ENCODE data around the gene RCOR3.

RCOR3 gene

DNA sequence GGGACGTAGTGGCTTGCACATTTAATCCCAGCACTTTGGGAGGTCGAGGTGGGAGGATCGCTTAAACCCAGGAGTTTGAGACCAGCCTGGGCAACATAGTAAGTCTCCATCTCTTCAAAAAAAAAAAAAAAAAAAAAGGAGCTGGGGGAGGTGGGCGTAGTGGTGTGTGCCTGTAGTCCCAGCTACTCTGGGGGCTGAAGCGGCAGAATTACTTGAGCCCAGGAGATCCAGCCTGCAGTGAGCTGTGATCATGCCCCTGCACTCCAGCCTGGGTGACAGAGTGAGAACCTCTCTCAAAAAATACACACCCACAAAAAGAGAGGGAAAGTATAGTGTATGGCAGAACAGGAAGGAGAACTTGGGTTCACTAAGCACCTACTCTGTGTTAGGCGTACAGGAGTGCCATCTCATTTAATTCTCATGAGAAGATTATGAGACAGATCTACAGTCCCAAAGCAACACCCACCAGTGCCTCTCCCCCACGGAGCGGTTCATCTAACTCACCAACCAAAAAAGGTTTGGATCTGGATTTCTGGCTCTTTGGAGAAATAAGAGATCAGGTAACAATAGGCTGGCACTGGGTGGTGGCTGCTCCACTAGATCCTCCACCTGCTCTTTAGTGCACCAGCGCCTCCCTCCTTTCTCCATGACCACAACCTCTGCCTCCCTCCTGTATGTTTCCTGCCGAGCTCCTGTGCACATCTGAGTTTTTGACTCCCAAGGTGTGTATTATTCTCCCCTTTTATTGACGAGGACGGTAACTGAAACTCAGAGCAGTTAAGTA, 66.0 kb downstream of the RCOR3 start:
- DNase-seq (ENCODE audit: low spot score), result no peak

DNA sequence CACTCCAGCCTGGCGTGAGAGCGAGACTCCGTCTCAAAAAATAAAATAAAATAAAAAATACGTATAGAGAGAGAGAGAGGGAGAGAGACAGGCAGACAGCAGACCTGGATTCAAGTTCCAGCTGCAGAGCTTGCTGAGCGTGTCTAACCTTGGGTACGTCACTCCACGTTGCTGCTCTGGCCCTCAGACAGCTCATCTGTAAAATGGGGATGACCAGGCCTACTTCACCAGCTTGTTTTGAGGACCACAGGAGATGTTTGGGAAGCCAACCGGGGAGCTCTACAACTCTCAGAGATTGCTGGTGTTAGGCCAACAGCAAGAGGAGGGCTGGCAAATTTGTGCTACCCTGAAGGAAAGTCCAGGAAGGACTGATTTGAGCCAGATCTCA, 67.0 kb downstream of the RCOR3 start:
- no peak for DNase-seq (ENCODE audit: low spot score)

DNA sequence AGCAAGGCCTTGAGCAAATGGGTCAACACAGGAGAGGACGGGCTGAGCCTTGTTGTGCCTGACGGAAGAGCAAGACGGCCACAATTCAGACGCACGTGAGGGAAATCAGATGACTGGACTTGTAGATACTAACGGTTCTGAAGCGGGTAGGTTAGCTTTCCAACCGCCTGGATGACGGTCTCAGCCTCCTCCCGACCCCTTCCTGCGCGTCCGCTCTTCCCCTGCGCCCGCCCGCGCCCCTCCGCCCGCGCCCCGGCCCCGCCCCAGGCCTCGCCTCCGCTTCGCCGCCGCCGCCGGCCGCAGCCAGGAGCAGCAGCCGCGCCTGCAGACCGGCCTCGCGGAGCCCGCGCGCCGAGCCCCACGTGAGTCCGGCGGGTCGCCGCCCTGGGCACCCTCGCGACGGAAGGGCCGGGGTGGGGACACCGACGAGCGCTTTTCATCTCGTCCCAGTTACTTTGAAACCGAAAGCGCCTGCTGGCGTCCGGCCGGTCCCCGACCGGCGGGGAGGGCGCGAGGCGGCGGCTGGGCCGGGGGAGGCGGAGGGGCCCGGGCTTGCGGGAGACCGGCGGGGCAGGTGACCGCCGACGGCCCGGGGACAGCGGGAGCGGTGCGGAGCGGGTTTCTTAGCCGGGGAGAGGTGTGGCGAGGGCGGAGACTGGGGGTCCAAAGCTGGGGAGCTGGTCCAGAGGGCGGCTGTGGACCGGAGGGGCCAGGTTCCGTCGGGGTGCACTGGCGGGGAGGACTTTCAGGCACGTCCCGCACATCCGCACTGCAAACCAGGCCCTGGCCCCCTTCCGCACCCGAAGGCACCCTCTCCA, 67.6 kb downstream of the RCOR3 start, which contains the start of gene TRAF5:
Gene TRAF5, plus strand, starts transcription at position 306 of the 818 bp plus-strand sequence. CDS start 26,407 bp downstream, outside the sequence.
- peak; percentile 73 for DNase-seq (ENCODE audit: low spot score)

DNA sequence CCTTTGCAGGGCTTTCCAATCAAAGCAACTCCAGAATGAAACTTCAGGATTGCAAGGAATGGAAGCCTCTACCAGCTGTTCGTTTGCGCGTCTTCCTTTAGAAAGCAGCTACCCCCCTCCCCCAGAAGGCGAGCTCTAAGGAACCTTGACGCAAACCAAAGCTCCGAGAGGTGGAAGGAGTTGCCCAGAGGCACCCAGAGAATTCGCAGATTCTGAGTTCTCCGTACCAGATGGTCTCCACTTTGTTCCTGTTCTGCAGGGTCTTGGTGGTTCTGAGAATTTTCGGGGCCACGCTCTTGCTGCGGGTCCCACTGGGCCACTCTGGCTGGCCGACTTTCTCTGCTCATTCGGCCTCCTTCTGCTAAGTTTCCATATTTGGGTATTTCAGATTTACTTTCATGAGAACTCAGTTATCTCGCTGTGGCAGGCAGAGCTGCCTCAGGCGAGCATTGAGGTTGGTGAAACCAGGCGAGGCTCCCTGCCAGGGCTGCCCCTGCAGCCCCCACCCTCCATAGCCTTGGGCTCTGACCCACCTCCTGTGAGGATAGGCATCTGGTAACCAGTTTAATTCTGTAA, 68.3 kb downstream of the RCOR3 start:
- DNase-seq (ENCODE audit: low spot score), result peak; percentile 69

DNA sequence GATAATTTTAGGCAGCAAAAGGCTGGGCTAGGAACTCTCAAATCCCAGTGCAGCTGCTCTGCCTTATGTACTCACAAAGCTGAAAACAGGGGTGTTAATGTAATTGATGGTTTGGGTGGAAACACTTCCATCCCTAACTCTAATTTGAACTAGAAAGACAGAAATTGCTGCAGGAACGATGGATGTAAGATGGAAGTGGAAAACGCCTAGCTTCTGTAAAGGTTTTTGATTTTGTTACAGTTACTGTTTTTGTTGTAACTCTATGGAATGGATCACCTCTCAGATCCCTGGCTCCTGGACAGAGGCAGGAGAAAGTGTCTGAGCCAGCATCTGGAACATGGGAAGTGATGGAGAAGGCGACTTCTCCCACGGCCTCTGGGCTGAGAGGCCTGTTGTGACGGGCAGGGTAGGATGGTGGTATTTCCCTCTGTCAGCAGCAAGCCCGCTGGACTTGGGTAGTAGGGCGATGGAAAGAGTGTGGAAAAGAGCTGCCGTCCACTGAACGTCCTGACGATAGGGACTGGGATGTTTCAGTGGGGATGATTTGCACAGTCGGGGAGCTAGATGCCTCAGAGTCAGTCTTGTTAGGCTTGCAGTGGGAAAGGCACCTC, 69.0 kb downstream of the RCOR3 start:
- DNase-seq (ENCODE audit: low spot score), result no peak

DNA sequence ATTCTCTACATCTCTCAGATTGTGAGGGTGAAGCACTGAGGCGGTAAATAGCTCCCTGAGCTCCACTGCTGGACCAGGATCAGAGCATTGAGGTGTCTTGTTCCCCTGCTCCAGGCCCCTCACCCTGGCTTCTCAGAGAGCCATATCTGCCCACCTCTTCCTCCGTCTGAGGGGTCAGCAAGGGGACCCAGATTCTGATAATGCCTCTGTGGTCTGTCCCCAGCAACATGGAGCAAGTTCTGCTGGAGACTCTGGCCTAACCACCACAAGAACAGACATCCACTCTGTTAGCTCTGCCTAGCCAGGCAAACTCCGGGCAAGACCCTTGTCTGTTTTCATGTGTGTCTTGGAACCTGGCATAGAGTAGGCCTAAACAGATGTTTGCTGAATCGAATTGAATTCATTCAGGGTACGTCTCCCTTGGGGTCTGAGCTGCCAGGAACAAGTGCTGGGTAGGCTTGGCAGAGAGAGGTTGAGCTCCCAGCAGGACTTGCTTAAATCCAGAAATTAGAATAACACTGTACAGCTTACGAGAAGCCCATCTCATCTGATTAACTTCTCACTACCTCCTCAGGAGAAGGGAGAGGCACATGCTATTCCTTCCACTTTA, 69.8 kb downstream of the RCOR3 start:
- no peak for DNase-seq (ENCODE audit: low spot score)

DNA sequence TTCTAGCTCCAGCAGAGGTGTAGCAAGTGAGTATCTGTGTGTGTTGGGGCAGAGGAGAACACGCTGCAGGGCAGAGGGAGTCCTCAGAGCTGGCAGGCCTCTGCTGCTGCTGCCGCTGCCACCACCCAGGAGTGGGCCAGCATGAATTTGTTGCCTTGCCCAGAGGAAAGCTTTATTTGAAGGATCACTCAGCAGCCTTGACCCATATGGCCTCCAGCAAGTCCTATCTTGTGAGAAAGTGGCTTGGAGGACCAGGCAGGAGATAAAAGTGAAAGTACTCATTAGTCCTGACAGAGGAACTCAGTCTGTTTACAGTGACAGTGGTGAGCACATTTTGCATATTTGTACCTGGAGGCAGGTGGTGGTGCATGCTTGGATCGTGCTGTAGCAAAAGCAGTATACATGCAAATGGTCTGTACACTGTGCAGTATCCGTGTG, 70.6 kb downstream of the RCOR3 start:
- DNase-seq (ENCODE audit: low spot score), result no peak

DNA sequence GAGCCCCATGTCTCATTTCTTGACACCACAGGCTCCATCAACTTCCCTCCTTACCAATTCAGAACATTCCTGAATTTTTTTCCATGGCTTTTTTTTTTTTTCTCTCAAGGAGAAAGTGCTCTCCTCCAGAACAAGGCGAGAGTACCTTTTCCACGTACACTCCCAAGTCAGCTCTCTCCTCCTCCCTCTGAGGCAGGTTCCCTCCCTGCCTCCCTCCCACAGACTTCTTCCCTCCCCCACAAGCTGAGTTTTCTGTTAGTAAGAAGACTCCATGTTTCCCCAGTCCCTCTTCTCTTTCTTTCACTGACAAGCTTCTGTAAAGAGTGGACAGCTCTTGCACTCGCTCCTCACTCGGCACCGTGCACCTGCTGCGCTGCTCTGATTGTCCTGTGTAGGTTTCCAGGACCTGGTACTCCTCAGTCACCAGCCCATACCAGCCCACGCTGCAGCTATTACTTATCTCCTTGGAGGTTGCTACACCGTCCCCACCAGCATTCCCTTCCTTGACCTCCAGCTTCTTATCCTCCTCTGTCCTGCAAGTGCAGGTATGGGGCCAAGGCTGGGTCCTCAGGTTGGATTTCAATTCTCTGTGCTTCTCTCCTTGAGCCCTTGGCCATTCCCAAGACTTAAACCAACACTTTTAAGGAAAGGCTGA, 71.2 kb downstream of the RCOR3 start:
- no peak for DNase-seq (ENCODE audit: low spot score)

DNA sequence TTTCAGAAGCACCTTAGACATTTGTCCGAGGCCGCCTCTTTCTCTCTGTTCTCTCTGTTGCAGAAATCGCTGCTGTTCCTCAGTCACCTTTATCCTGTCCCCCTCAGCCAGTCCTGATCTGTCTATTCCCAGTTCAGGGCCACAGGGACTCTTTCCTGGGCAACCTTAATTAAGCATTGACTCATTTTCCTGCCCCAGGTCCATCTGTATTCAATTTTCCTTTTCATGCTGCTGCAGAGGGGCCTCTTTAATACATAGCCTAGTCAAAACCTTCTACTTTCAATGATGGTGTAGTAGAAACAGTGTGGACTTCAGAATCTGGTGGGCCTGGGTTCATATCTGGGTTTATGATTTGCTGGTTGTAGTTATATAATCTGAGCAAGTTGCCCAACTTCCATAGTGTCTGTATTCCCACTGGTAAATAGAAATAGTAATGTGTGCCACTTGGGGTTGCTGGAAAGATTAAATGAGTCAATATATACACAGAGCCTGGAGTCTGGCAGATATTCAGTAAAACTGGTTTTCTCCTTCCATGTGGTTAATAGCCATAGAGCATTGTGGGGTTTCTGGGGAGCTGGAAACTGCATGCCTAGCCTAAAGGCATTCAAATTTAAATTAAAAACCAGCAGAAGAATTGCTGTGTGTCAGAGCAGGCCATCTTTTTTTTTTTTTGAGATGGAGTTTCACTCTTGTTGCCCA, 72.0 kb downstream of the RCOR3 start:
- peak; percentile 41 for DNase-seq (ENCODE audit: low spot score)

DNA sequence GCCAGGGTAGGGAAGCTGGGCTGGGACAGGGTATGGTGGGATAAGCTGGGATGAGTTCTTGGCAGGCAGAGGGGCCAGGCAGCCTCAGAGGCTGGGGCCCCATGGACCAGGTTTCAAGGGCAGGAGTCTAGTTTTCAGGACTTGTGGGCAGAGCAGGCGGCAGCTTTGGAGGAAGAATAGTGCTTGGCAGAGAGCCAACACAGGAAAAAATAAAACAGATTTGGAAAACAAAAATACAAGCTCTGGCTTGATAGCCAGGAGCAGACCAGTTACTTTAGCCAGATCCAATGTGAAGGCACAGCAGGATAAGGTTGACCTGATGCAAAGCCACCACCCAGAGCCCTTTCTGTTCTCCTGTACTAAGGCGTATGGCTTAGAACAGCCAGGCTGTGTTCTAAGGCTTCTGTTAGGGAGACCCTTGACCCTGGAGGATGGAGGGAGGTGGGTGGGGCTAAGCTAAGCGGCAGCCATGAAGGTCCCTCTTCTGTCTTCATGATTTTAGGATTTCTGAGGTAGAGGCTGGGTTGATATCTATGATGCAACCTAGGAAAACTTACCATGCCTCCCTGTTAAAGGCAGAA, 73.0 kb downstream of the RCOR3 start:
- DNase-seq (ENCODE audit: low spot score), result no peak

DNA sequence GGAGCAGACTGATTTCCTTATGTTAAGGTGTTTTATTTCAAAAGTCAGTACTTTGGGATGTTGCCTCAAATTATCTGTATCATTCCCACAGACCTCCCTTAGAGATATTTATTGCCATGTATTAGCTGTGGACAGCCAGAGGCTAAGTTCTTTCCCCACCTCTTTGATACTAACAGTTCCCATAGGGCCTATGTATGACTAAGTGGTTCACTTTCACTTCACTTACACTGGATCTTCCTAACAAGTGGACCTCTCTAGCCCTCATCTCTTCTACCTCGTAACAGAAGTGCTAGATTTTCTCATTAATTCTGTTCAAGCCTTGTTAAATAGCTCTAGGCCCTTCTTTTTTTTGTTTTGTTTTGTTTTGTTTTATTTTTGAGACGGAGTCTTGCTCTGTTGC, 73.7 kb downstream of the RCOR3 start:
- no peak for DNase-seq (ENCODE audit: low spot score)

DNA sequence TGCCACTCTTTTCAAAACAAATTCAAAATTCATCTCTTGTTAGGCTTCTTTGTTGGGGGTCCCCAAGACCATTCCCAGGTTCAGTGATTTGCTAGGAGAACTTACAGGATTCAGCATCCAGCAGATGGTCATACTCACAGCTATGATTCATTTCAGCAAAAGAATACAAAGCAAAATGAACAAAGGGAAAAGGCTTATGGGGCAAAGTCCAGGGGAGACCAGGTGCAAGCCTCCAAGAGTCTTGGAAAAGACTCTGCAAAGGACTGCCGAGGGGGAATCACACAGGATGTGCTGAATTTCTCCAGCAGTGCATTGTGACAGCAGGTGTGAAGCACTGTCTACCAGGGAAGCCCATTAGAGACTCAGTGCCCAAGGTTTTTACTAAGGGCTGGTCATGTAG, 74.7 kb downstream of the RCOR3 start:
- DNase-seq (ENCODE audit: low spot score), result no peak

DNA sequence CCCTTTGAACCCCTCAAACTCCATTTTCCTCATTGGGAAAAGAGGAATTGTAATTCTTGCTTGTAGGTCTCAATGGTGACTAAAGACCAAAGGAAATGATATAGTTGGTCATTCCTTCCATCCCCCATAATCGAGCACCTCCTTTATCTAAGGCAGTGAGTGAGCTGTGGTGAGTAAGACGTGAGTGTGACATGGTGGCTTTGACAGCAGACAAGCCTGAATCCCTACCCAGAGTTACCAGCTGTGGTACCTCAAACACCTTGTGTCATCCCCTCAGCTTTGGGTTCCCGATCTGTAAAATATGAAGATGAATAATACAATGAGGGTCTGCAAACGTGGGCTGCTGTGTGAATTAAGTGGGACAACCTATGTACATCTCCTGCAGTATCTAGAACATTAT, 75.8 kb downstream of the RCOR3 start:
- no peak for DNase-seq (ENCODE audit: low spot score)

DNA sequence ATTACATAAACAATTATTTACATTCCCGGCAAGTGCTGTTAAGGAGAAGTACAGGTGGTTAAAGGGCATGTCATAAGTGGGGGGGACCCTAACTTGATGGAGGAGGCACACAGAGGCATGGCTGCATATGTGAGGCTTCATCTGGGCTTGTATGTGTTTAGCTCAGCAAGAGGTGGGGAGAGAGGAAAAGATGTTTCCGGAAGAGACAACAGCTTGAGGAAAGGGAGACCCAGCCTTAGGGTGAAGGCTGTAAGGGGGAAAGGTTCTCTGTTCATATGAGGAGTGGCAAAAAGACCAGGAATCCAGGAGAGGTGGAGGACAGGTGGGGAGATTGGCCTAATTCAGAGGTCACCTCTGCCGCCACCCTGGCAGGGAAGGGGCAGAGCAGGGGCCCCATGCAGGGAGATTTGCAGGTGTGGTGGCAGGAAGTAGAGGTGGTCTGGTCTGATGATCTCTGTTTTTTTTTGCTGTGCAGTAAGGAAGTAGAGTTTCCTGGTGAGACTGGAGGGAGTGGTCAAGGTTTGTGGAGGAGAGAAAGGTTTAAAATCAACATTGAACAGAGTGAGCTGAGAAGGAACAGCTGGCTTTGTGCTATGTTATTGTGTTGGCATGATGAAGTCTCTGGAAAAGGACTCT, 76.5 kb downstream of the RCOR3 start:
- DNase-seq (ENCODE audit: low spot score), result no peak

DNA sequence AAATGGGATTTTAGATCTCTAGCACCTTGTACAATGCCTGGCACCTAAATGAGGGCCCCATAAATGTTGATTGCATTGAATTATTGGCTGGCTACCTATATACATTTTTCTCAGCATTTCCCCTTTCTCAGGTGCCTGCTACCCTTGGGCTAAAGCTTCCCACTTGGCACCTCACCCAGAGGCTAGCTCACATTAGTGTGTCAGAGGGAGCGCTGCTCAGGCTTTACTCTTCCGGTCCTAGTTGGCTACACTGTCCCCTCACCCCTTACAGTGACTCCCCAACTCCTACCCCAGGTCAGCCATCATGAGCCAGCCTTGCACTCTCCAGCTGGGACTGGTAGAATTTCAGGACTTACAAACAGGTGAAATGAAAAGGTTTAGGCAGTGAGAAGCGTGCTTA, 77.0 kb downstream of the RCOR3 start:
- no peak for DNase-seq (ENCODE audit: low spot score)

DNA sequence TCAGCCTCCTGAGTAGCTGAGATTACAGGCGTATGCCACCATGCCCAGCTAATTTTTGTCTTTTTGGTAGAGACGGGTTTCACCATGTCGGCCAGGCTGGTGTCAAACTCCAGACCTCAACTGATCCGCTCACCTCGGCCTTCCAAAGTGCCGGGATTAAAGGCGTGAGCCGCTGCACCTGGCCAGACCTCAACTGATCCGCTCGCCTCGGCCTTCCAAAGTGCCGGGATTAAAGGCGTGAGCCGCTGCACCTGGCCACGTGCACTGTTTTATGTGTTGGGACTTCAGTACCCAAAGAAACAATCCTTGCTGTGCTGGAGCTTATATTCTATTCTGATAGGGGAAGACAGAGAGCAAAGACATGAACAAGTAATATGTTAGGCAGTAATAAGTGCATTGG, 77.6 kb downstream of the RCOR3 start:
- no peak for DNase-seq (ENCODE audit: low spot score)

DNA sequence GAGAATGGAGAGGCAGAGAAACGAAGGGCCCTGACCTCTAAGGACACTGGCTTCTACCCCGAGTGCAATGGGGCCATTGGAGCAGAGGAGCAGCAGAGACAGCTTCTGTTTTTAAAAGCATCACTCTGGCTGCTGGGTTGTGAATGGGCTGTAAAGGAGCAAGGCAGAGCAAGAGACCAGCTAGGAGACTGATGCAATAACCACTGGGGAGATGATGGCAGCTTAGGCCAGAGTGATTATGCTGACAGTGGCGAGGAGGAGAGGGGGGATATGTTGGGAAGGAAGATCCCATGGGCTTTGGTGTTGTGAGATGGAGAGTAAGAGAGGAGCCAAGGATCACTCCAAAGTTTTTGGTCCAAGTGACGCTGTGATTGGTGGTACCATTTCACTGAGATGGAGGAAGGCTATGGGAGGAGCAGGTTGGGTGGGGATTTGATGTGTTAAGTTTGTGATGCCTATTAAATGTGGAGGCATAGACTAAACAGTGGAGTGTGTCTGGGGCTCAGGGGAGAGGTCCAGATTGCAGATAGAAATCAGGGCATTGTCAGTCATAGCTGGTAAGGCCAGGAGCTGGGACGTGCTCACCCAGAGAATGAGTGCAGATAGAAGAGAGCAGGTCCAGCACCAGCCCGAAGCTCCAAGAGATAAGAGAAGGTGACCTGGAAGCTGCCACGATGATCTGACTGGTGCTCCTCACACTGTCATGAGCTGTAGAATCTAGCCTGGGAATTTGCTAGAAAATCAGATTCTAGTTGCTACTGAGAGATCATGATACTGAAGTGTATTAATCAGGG, 78.5 kb downstream of the RCOR3 start:
- DNase-seq (ENCODE audit: low spot score), result no peak

DNA sequence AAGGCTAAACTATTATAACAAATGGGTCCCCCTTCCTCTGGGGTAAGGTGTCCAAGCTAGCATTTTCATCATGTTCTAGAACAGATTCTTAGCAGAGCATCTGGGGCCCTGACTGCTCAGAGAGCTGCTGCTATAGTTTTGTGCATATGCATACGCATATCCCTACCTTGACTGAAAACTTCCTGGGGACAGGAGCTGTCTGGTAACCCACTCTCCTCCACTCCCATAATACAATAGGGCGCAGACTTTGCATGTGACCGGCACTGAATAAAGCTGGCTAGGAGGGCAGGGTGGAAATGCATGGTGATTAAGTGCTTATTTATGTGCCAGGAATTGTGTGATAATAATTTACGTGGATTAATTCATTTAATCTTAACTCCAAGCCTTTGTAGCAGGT, 79.1 kb downstream of the RCOR3 start:
- no peak for DNase-seq (ENCODE audit: low spot score)

DNA sequence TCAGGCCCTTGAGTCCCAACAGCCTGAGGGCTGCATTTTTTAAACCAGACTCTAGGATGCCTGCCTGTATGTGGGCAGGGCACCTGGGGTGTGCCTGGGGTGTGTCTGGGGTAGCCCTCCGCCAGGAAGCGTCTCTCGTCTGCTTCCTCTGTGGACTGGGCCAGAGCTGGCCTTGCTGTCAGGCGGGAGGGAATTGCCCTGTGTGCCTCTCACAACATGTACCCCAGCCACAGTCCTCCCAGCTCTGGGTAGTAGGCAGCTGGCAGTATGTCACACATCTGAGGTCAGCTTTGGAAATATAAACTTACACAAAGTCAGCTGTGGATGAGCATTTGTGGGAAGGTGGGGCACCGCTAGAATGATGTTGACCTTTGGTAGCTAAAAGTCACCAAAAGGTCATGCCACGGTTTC, 80.5 kb downstream of the RCOR3 start:
- DNase-seq (ENCODE audit: low spot score), result no peak
